SJSA1 (cell line): ENCODE results near the gene TUBD1. TPM values are rescaled to one million over a fixed set of nuclear protein-coding genes. Genes with fewer than 3 reads are reported as not detected.
"Not testable (repeated sequence)": the region's sequence is repeated elsewhere in the genome, so short reads cannot be mapped to it uniquely, and the experiment has no call there.

Experiments
- DNase-seq, 2 experiments: peaks; one replicate each; pipeline ENCODE4 v3.0.0-alpha.2; 2015 to 2020; ENCODE audit warnings: low spot score in 2 of 2, low read depth in 1 of 2
- H3K27ac ChIP-seq: fragments of 250-450 bp; sonication (Bioruptor Pico); 2 replicates; pipeline ENCODE4 v1.5.1; 2020; ENCODE audit warnings: mild to moderate bottlenecking, moderate library complexity
- H3K27me3 ChIP-seq: fragments of 250-450 bp; sonication (Bioruptor Pico); replicated peaks from 2 replicates; pipeline ENCODE4 v1.5.1; 2020; ENCODE audit warnings: mild to moderate bottlenecking, moderate library complexity
- H3K36me3 ChIP-seq: fragments of 250-450 bp; sonication (Bioruptor Pico); 2 replicates; pipeline ENCODE4 v1.5.1; 2020; ENCODE audit warnings: mild to moderate bottlenecking
- H3K4me1 ChIP-seq: fragments of 250-450 bp; sonication (Bioruptor Pico); replicated peaks from 2 replicates; pipeline ENCODE4 v1.6.1; 2021; ENCODE audit warnings: mild to moderate bottlenecking
- H3K4me3 ChIP-seq: fragments of 250-450 bp; sonication (Bioruptor Pico); 2 replicates; pipeline ENCODE4 v1.5.1; 2020; ENCODE audit warnings: mild to moderate bottlenecking
- H3K9me3 ChIP-seq: fragments of 250-450 bp; sonication (Bioruptor Pico); replicated peaks from 2 replicates; pipeline ENCODE4 v1.5.1; 2020; ENCODE audit warnings: mild to moderate bottlenecking
- total RNA-seq: library from RNA; depleted of rRNA; stranded (reverse); fragments of >200 nt; shearing (Covaris generic); gene quantifications from 2 replicates; pipeline ENCODE4 v1.2.3, GENCODE V29; 2014; rRNA removed

TUBD1 gene, protein sequence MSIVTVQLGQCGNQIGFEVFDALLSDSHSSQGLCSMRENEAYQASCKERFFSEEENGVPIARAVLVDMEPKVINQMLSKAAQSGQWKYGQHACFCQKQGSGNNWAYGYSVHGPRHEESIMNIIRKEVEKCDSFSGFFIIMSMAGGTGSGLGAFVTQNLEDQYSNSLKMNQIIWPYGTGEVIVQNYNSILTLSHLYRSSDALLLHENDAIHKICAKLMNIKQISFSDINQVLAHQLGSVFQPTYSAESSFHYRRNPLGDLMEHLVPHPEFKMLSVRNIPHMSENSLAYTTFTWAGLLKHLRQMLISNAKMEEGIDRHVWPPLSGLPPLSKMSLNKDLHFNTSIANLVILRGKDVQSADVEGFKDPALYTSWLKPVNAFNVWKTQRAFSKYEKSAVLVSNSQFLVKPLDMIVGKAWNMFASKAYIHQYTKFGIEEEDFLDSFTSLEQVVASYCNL
- total RNA-seq, result 7.4 and 12.7 TPM in 2 replicates

GRCh38 chr17:59892924-59893675 is at the start of gene TUBD1, which contains the start of gene RPS6KB1:
TSS of gene TUBD1 (minus strand) at chr17:59892943. CDS start at chr17:59891002, 1,941 bp downstream.
TSS of gene RPS6KB1 (plus strand) at chr17:59893121. CDS start at chr17:59893185, 64 bp downstream.
- peak in 1 of 2 experiments; percentile 99 for DNase-seq
- H3K27me3 ChIP-seq, result no peaks in the 10 kb centered on the region
- peak within 1 kb of the TSS; percentile 65 for H3K4me3 ChIP-seq
- H3K9me3 ChIP-seq, result no peaks in the 10 kb centered on the region
- H3K27ac ChIP-seq, result peak within 1 kb of the TSS; percentile 3; the same call in 1 of the 2 replicates
- peaks cover 10% of the 10 kb centered on the region for H3K4me1 ChIP-seq
- peaks cover 18% of the 10 kb centered on the region for H3K36me3 ChIP-seq

DNA sequence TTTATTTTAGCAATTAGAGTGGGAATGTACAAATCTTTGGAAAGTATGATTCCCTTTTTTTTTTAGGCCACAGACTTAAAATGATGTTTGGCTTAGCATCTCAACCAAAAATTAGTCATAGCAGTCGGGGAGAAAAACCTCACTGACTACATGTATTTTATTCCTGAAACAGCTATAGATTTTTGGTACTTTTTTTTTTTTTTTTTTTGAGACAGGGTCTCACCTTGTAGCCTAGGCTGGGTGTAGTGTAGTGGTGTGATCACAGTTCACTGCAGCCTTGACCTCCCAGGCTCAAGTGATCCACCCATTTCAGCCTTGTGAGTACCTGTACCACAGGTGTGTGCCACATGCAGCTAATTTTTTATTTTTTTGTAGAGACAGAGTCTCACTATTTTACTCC is 48.4 kb upstream of the TUBD1 start:
- no peaks in the 10 kb centered on the region for H3K27me3 ChIP-seq
- H3K4me3 ChIP-seq, result no peak overlapping the region
- H3K36me3 ChIP-seq, result peaks cover 28% of the 10 kb centered on the region

DNA sequence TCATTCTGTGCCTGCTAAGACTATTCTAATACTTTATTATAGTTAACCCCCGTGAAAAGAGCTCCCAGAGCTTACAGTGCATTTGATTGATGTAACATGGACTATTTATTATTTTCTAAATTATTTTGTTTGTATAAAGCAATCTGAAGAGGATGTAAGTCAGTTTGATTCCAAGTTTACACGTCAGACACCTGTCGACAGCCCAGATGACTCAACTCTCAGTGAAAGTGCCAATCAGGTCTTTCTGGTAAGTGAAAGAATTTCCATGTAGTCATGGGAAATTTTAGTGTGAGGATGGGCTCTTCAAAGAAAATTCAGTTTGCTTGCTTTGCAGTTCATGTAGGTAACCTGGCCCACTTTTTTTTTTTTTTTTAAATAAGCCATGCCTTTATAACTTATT is 48.0 kb upstream of the TUBD1 start:
- not testable (repeated sequence) for H3K9me3 ChIP-seq, H3K4me1 ChIP-seq, H3K27ac ChIP-seq, H3K4me3 ChIP-seq, H3K27me3 ChIP-seq, DNase-seq
- peaks cover 28% of the 10 kb centered on the region for H3K36me3 ChIP-seq

More for the DNA sequence above, 48.4 kb upstream of the TUBD1 start:
- no peak for DNase-seq
- H3K27ac ChIP-seq, result no peak overlapping the region
- no peaks in the 10 kb centered on the region for H3K4me1 ChIP-seq
- H3K9me3 ChIP-seq, result no peaks in the 10 kb centered on the region

DNA sequence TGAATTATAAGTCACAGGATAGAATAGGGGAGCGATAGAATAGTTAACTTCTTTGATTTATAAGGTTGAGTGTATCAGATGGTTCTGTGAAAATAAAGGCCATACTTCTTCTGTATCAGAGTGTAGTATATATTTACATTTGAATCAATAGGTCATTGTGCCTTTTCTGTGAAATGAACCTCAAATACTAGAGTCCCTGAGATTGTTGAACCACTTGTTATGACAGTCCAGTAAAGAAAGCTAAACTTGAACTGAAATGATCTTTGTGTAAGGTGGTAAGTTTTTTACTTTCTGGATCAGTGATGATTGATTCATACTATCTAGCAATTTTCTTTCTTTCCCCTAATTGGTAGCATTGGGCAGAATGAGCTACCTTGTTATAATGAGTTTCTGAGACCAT is 40.6 kb upstream of the TUBD1 start:
- not testable (repeated sequence) for DNase-seq, H3K27me3 ChIP-seq, H3K4me1 ChIP-seq, H3K9me3 ChIP-seq, H3K27ac ChIP-seq, H3K4me3 ChIP-seq
- peaks cover 68% of the 10 kb centered on the region for H3K36me3 ChIP-seq

DNA sequence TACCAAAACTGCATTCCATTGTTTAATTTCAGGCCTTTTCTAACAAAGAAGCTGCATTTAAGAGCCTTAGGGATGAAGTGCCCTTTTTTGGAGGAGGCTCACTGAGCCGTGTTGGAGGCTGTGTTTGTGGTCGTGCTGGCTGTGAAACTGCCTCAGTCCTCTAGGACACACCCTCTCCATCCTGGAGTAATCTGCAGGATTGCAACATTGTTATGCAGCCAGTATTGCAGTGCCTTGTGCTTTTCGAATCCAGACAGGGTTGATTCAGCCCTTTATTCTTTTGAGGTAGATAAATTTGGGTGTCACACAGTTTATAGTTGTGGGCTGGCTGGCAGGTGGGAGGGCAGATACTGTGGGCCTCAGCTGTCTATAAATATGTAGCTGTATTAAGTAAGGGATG is 38.0 kb upstream of the TUBD1 start:
- not testable (repeated sequence) for H3K27me3 ChIP-seq, H3K4me1 ChIP-seq, H3K9me3 ChIP-seq, DNase-seq, H3K4me3 ChIP-seq, H3K27ac ChIP-seq
- H3K36me3 ChIP-seq, result peaks cover 69% of the 10 kb centered on the region

DNA sequence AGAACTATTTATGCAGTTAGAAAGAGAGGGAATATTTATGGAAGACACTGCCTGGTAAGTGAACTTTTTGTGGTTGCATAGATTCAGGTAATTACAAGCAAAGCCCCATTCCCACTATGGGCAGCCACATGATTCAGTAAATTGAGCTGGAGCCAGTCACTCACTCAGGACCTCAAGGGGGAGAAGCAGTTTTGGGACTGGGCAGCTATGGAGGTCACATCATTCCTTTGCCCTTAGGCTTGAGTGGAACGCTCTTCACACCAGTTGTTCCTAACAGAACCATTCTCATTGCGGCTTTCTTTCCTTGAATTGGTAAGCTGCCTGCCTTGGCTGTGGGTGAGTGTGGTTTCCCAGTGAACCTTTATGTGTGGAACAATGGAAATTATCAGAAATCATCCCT is 37.4 kb upstream of the TUBD1 start:
- H3K36me3 ChIP-seq, result peaks cover 68% of the 10 kb centered on the region
- H3K4me3 ChIP-seq, DNase-seq: not testable (repeated sequence)

DNA sequence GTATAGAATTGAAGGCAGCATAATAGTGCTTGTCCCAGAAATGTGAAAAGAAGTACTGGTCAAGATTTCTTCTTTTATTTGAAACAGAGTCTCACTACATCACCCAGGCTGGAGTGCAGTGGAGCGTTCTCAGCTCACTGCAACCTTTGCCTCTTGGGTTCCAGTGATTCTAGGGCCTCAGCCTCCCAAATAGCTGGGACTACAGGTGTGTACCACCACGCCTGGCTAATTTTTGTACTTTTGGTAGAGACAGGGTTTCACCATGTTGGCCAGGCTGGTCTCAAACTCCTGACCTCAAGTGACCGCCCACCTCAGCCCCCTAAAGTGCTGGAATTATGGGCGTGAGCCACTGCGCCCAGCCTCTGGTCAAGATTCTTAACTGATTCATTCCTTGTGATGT is 27.9 kb upstream of the TUBD1 start:
- not testable (repeated sequence) for H3K27me3 ChIP-seq, H3K4me3 ChIP-seq, H3K27ac ChIP-seq, H3K9me3 ChIP-seq, H3K4me1 ChIP-seq, DNase-seq
- peaks cover 62% of the 10 kb centered on the region for H3K36me3 ChIP-seq

More for the DNA sequence above, 37.4 kb upstream of the TUBD1 start:
- H3K27me3 ChIP-seq, H3K9me3 ChIP-seq, H3K27ac ChIP-seq, H3K4me1 ChIP-seq: not testable (repeated sequence)

DNA sequence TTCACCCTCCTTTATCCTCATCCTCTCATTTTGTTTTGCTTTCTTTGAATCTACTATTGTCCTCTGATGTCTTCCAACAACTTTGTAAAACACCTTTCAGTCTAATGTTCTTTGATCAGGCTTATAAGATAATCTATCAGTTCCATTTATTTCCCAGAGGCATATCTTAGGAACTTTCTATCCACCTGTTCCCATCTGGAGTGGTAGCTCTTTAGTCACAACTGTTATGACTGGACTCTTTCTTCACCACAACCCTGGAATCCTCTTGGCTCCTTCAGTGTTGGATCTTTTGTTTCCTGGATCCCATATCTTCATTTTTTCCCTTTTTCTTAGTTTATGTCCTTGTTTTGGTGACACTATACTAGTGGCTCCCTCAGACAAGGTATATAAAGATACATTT is 23.7 kb upstream of the TUBD1 start:
- H3K9me3 ChIP-seq, result no peaks in the 10 kb centered on the region; the same call in 1 of the 2 replicates
- H3K27me3 ChIP-seq, result no peaks in the 10 kb centered on the region
- H3K27ac ChIP-seq, result no peak overlapping the region
- no peaks in the 10 kb centered on the region for H3K4me1 ChIP-seq
- peaks cover 80% of the 10 kb centered on the region for H3K36me3 ChIP-seq
- H3K4me3 ChIP-seq, result no peak overlapping the region
- no peak for DNase-seq

GRCh38 chr17:59914274-59914854 is 21.6 kb upstream of the TUBD1 start:
- Histone ChIP-seq H3K27ac (no peak overlapping the region), H3K27me3 (no peaks in the 10 kb centered on the region), H3K9me3 (no peaks in the 10 kb centered on the region; the same call in 1 of the 2 replicates), H3K4me1 (no peaks in the 10 kb centered on the region), H3K4me3 (no peak overlapping the region), H3K36me3 (peaks cover 64% of the 10 kb centered on the region)
- peak in 1 of 2 experiments; percentile 27 for DNase-seq

DNA sequence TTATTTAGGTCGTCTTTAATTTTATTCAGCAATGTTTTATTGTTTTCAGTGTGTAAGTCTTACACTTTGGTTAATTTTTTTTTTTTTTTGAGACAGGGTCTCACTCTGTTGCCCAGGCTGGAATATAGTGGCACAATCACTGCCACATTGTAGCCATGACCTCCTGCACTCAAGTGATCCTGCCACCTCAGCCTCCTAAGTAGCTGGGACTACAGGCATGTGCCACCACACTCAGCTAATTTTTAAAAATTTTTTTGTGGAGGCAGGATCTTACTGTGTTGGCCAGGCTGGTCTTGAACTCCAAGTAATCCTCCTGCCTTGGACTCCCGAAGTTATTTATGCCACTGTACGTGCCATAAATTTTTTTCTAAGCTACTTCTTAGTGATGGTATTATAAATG is 14.7 kb upstream of the TUBD1 start:
- H3K36me3 ChIP-seq, result peaks cover 29% of the 10 kb centered on the region
- H3K9me3 ChIP-seq, result no peaks in the 10 kb centered on the region; the same call in 1 of the 2 replicates

GRCh38 chr17:59903455-59903854 is 10.7 kb upstream of the TUBD1 start:
- no peaks in the 10 kb centered on the region for H3K9me3 ChIP-seq
- H3K4me1 ChIP-seq, result no peaks in the 10 kb centered on the region; the same call in 1 of the 2 replicates
- H3K4me3 ChIP-seq, result no peak overlapping the region
- no peak overlapping the region for H3K27ac ChIP-seq
- DNase-seq, result no peak
- no peaks in the 10 kb centered on the region for H3K27me3 ChIP-seq
- peaks cover 17% of the 10 kb centered on the region; the same call in 1 of the 2 replicates for H3K36me3 ChIP-seq

More for the DNA sequence above, 14.7 kb upstream of the TUBD1 start:
- no peak overlapping the region for H3K27ac ChIP-seq
- no peak for DNase-seq
- H3K4me3 ChIP-seq, result no peak overlapping the region
- no peaks in the 10 kb centered on the region for H3K27me3 ChIP-seq
- H3K4me1 ChIP-seq, result no peaks in the 10 kb centered on the region; the same call in 1 of the 2 replicates

DNA sequence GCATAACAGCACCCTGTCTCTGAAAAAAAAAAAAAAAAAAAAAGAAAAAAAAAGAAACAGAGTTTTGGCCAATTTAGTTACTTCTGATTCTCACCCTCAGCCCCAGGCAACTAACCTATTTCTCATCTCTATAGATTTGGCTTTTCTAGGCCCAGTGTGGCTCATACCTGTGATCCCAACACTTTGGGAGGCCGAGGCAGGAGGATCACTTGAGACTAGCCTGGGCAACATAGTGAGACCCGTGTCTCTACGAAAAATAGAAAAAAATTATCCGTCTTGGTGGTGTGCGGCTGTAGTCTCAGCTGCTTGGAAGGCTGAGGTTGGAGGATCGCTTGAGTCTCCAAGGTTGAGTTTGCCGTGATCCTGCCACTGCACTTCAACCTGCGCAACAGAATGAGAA is 8.9 kb upstream of the TUBD1 start:
- Histone ChIP-seq H3K4me1 (peaks cover 4% of the 10 kb centered on the region; the same call in 1 of the 2 replicates), H3K27me3 (no peaks in the 10 kb centered on the region), H3K27ac (no peak overlapping the region), H3K4me3 (no peak overlapping the region), H3K36me3 (peaks cover 8% of the 10 kb centered on the region; the same call in 1 of the 2 replicates), H3K9me3 (no peaks in the 10 kb centered on the region)
- no peak for DNase-seq

GRCh38 chr17:59899099-59899498 is 6.4 kb upstream of the TUBD1 start:
- H3K27me3 ChIP-seq, result no peaks in the 10 kb centered on the region
- DNase-seq, result no peak
- no peak overlapping the region for H3K27ac ChIP-seq
- peaks cover 8% of the 10 kb centered on the region for H3K4me1 ChIP-seq
- H3K9me3 ChIP-seq, result no peaks in the 10 kb centered on the region
- H3K4me3 ChIP-seq, result no peak overlapping the region
- peaks cover 11% of the 10 kb centered on the region; the same call in 1 of the 2 replicates for H3K36me3 ChIP-seq
